ENCODE measurements around the gene MAP4K4. TPM values are rescaled to one million over a fixed set of nuclear protein-coding genes. Genes with fewer than 3 reads are reported as not detected.

The MAP4K4 gene
- total RNA-seq, 1 experiment from 2014 or later: 132 TPM

- Mint-ChIP-seq H3K4me1 (peaks cover 51% of the 10 kb centered on the region in 2 experiments), H3K9me3 (no peaks in the 10 kb centered on the region), H3K4me3 (no peak overlapping the region), H3K27me3 (ENCODE audit: low read depth) (no peaks in the 10 kb centered on the region), H3K36me3 (ENCODE audit: insufficient read depth in 1 of 3, low read depth in 3 of 3) (no peaks in the 10 kb centered on the region; a peak in 2 of 7 replicates), H3K27ac (peak overlapping the region in 1 of 3 experiments; percentile 50; a peak in 2 of 7 replicates)
- no peak overlapping the region for H2BK120ac ChIP-seq (ENCODE audit: low read depth, low read length, poor library complexity, severe bottlenecking)
- H3K4me1 ChIP-seq (ENCODE audit: insufficient read depth, low read length): peaks cover 6% of the 10 kb centered on the region; the same call in 1 of the 2 replicates
- no peak for DNase-seq
- TF ChIP-seq CTCF (conservative IDR thresholded peaks at IDR 0.05): no peak
- H2BK15ac ChIP-seq (ENCODE audit: low read depth, low read length): no peak overlapping the region
- H3K18ac ChIP-seq (ENCODE audit: insufficient read length, low read depth, low read length): no peak overlapping the region
- WGBS (ENCODE audit: extremely low coverage, insufficient read length, low lambda C conversion rate): no CpG with 5 or more reads among the region's 4 CpGs
- no peak overlapping the region for H2AFZ ChIP-seq (ENCODE audit: low read length)
- H3K23ac ChIP-seq (ENCODE audit: insufficient read length, low read depth, low read length): no peak overlapping the region
- H4K20me1 ChIP-seq (ENCODE audit: control insufficient read depth, insufficient read depth, insufficient read length): no peaks in the 10 kb centered on the region
- H3K56ac ChIP-seq (ENCODE audit: insufficient read length, low read depth, low read length): no peak overlapping the region
- no peak overlapping the region for H3K9ac ChIP-seq (ENCODE audit: extremely low read depth, insufficient read length, low read length)
- H3K4me2 ChIP-seq (ENCODE audit: insufficient read depth, insufficient read length, low read length): no peak overlapping the region
- H3K14ac ChIP-seq (ENCODE audit: insufficient read depth, low read length): no peak overlapping the region
- H2BK12ac ChIP-seq (ENCODE audit: insufficient read length, low read depth, low read length): no peak overlapping the region
- H3K79me1 ChIP-seq (ENCODE audit: insufficient read depth, low read depth, low read length, poor library complexity, severe bottlenecking): peaks cover 15% of the 10 kb centered on the region
- no peak overlapping the region for H3K27ac ChIP-seq (ENCODE audit: insufficient read length, low read depth, low read length)
- H3K23me2 ChIP-seq (ENCODE audit: insufficient read length, low read depth, low read length, poor library complexity, severe bottlenecking): no peaks in the 10 kb centered on the region
- no peak overlapping the region for H3K4ac ChIP-seq (ENCODE audit: low read depth, low read length)
- no peak overlapping the region for H4K5ac ChIP-seq (ENCODE audit: insufficient read length, low read depth, low read length)
- H4K8ac ChIP-seq (replicated peaks; ENCODE audit: insufficient read length, low read depth, low read length): no peak overlapping the region
- no peaks in the 10 kb centered on the region for H3K9me3 ChIP-seq (ENCODE audit: control insufficient read depth, low read depth, low read length)
- H2AK5ac ChIP-seq (ENCODE audit: insufficient read length, low read length): no peak overlapping the region
- H3T11ph ChIP-seq (ENCODE audit: low read length): no peak overlapping the region
- no peak overlapping the region for H4K91ac ChIP-seq (ENCODE audit: insufficient read length, low read depth, low read length)
- no peak overlapping the region for H2BK20ac ChIP-seq (ENCODE audit: low read depth, low read length, poor library complexity, severe bottlenecking)
- no peak overlapping the region for H2BK5ac ChIP-seq (ENCODE audit: insufficient read length, low read length)
- no peaks in the 10 kb centered on the region for H3K27me3 ChIP-seq (ENCODE audit: insufficient read depth, low read length)
- H3K79me2 ChIP-seq (ENCODE audit: insufficient read depth, low read length): peaks cover 42% of the 10 kb centered on the region; the same call in 1 of the 2 replicates
Measured at GRCh38 chr2:101723371-101724124, 26.0 kb downstream of the MAP4K4 start.

Measured in H9 (cell line).